Spinal cord (tissue), 10 donors: Measurements from ENCODE around the gene RPL4. TPM values are rescaled to one million over a fixed set of nuclear protein-coding genes. Genes with fewer than 3 reads are reported as not detected.
A peak's percentile ranks its signal among the peaks of the same experiment; 100 is the strongest.

Source experiments
- DNase-seq, 6 donors: peaks; one replicate each; pipeline versions ENCODE4 v3.0.0 to v3.0.0-alpha.2; 2013 to 2015; ENCODE audit warnings: low spot score in 6 of 6, low read depth in 4 of 6
- H3K27ac ChIP-seq: one replicate; pipeline ENCODE4 v1.5.1; 2013; ENCODE audit warnings: low read depth, low read length, control low read depth
- H3K27me3 ChIP-seq: one replicate; pipeline ENCODE4 v1.6.1; 2013; ENCODE audit warnings: low read length; ENCODE audit not compliant: control insufficient read depth, insufficient read depth
- H3K36me3 ChIP-seq: one replicate; pipeline ENCODE4 v1.6.1; 2013; ENCODE audit warnings: low read length; ENCODE audit not compliant: control insufficient read depth, insufficient read depth
- H3K4me1 ChIP-seq: one replicate; pipeline ENCODE4 v1.6.1; 2013; ENCODE audit warnings: low read length; ENCODE audit not compliant: control insufficient read depth, insufficient read depth
- H3K4me3 ChIP-seq: one replicate; pipeline ENCODE4 v1.5.1; 2013; ENCODE audit warnings: low read depth, low read length, control low read depth
- H3K9me3 ChIP-seq: one replicate; pipeline ENCODE4 v1.6.1; 2013; ENCODE audit warnings: low read length; ENCODE audit not compliant: control insufficient read depth, insufficient read depth
- WGBS: methylation state at CpG from one replicate; pipeline ENCODE4 v1.1.5; 2013; ENCODE audit warnings: missing lambda C conversion rate; ENCODE audit not compliant: insufficient coverage; 5-methylcytosine and 5-hydroxymethylcytosine counted together
- polyA plus RNA-seq, 2 donors: library from polyadenylated mRNA; unstranded; fragments of 120-200 nt; gene quantifications; one replicate each; pipeline ENCODE4 v1.2.1, GENCODE V29; 2013; ENCODE audit not compliant: insufficient read length in 2 of 2
- total RNA-seq, 2 donors: library from RNA; depleted of rRNA in 1 of 2; stranded (reverse); fragments of 120-200 nt in 1 of 2; fragments of >200 nt in 1 of 2; gene quantifications; one replicate each; pipeline versions ENCODE4 v1.2.3 to v1.2.4, GENCODE V29; 2013 to 2014
- donor health status: healthy.

The RPL4 gene
- total and polyA plus RNA-seq, 4 donors, result 1,568 to 3,918 (median 2,279) TPM

GRCh38 chr15:66497502-66498455 is 6.9 kb downstream of the RPL4 start, which contains the start of gene SNAPC5:
Gene SNAPC5 (minus strand): TSS chr15:66497762. CDS start chr15:66497731, 31 bp downstream.
- no peaks in the 10 kb centered on the region for H3K9me3 ChIP-seq
- H3K4me1 ChIP-seq, result peaks cover 14% of the 10 kb centered on the region
- peak within 1 kb of the TSS; percentile 85 for H3K27ac ChIP-seq
- WGBS, result 5% methylated on average over 42 of the region's 43 CpGs
- DNase-seq, result peak; percentile 86 to 98 (median 90)
- no peaks in the 10 kb centered on the region for H3K27me3 ChIP-seq
- H3K4me3 ChIP-seq, result peak within 1 kb of the TSS; percentile 94
- peaks cover 42% of the 10 kb centered on the region for H3K36me3 ChIP-seq

- peak overlapping the region; percentile 94 for H3K4me3 ChIP-seq
Measured at GRCh38 chr15:66496951-66497501, 7.6 kb downstream of the RPL4 start.

GRCh38 chr15:66494262-66494661 is 10.4 kb downstream of the RPL4 start:
- Histone ChIP-seq H3K9me3 (no peaks in the 10 kb centered on the region), H3K36me3 (peaks cover 37% of the 10 kb centered on the region), H3K4me1 (peaks cover 14% of the 10 kb centered on the region), H3K4me3 (no peak overlapping the region), H3K27me3 (no peaks in the 10 kb centered on the region), H3K27ac (no peak overlapping the region)
- 88% methylated on average over 1 of the region's 2 CpGs for WGBS
- DNase-seq, result no peak

More at GRCh38 chr15:66496951-66497501, 7.6 kb downstream of the RPL4 start:
- no peak for DNase-seq
- H3K9me3 ChIP-seq, result no peaks in the 10 kb centered on the region
- WGBS, result 27% methylated on average over 16 of the region's 17 CpGs
- H3K4me1 ChIP-seq, result peaks cover 14% of the 10 kb centered on the region
- peaks cover 42% of the 10 kb centered on the region for H3K36me3 ChIP-seq
- peak overlapping the region; percentile 85 for H3K27ac ChIP-seq
- no peaks in the 10 kb centered on the region for H3K27me3 ChIP-seq

GRCh38 chr15:66491846-66492245 is 12.8 kb downstream of the RPL4 start:
- Histone ChIP-seq H3K4me3 (no peak overlapping the region), H3K4me1 (peaks cover 8% of the 10 kb centered on the region), H3K27me3 (no peaks in the 10 kb centered on the region), H3K9me3 (no peaks in the 10 kb centered on the region), H3K27ac (no peak overlapping the region), H3K36me3 (peaks cover 43% of the 10 kb centered on the region)
- WGBS, result no CpG with 5 or more reads among the region's 3 CpGs
- no peak for DNase-seq

- H3K36me3 ChIP-seq, result peaks cover 49% of the 10 kb centered on the region
Measured at GRCh38 chr15:66489179-66489791, 15.4 kb downstream of the RPL4 start.

GRCh38 chr15:66488525-66488924 is 16.1 kb downstream of the RPL4 start:
- Histone ChIP-seq H3K4me1 (no peaks in the 10 kb centered on the region), H3K27ac (no peak overlapping the region), H3K9me3 (no peaks in the 10 kb centered on the region), H3K27me3 (no peaks in the 10 kb centered on the region), H3K36me3 (peaks cover 45% of the 10 kb centered on the region), H3K4me3 (no peak overlapping the region)
- no peak for DNase-seq
- 97% methylated on average over 5 of the region's 5 CpGs for WGBS

More at GRCh38 chr15:66489179-66489791, 15.4 kb downstream of the RPL4 start:
- Histone ChIP-seq H3K9me3 (no peaks in the 10 kb centered on the region), H3K4me1 (no peaks in the 10 kb centered on the region), H3K27me3 (no peaks in the 10 kb centered on the region), H3K27ac (no peak overlapping the region), H3K4me3 (no peak overlapping the region)
- 94% methylated on average over 4 of the region's 6 CpGs for whole genome bisulfite sequencing
- DNase-seq, result no peak

- H3K4me3 ChIP-seq, result no peak overlapping the region
- no peaks in the 10 kb centered on the region for H3K9me3 ChIP-seq
- DNase-seq, result no peak
- H3K27ac ChIP-seq, result no peak overlapping the region
- peaks cover 52% of the 10 kb centered on the region for H3K36me3 ChIP-seq
- no peaks in the 10 kb centered on the region for H3K4me1 ChIP-seq
- 100% methylated on average over 1 of the region's 3 CpGs for WGBS
- no peaks in the 10 kb centered on the region for H3K27me3 ChIP-seq
Measured at GRCh38 chr15:66486887-66487286, 17.8 kb downstream of the RPL4 start.

GRCh38 chr15:66484539-66485112 is 20.0 kb downstream of the RPL4 start:
- no peak for DNase-seq
- peaks cover 43% of the 10 kb centered on the region for H3K36me3 ChIP-seq
- no peaks in the 10 kb centered on the region for H3K27me3 ChIP-seq
- H3K4me1 ChIP-seq, result no peaks in the 10 kb centered on the region
- no peaks in the 10 kb centered on the region for H3K9me3 ChIP-seq
- 75% methylated on average over 3 of the region's 5 CpGs for WGBS
- no peak overlapping the region for H3K27ac ChIP-seq
- H3K4me3 ChIP-seq, result no peak overlapping the region

- no peaks in the 10 kb centered on the region for H3K27me3 ChIP-seq
- DNase-seq, result peak in 1 of 6 donors; percentile 27
- H3K27ac ChIP-seq, result no peak overlapping the region
- H3K4me1 ChIP-seq, result no peaks in the 10 kb centered on the region
- peaks cover 39% of the 10 kb centered on the region for H3K36me3 ChIP-seq
- WGBS, result 57% methylated on average over 1 of the region's 3 CpGs
- no peaks in the 10 kb centered on the region for H3K9me3 ChIP-seq
- no peak overlapping the region for H3K4me3 ChIP-seq
Measured at GRCh38 chr15:66483131-66483566, 21.5 kb downstream of the RPL4 start.
